ENCODE data around the gene PDE4D. TPM values are rescaled to one million over a fixed set of nuclear protein-coding genes. Genes with fewer than 3 reads are reported as not detected.
"Not testable (repeated sequence)": the region's sequence is repeated elsewhere in the genome, so short reads cannot be mapped to it uniquely, and the experiment has no call there.

The PDE4D gene
- total RNA-seq, 2 experiments from 2014 or later, result 75.5 to 80.7 TPM

- Mint-ChIP-seq H3K4me3 (no peak overlapping the region), H3K4me1 (ENCODE audit: low read depth) (no peaks in the 10 kb centered on the region), H3K36me3 (ENCODE audit: low read depth) (no peaks in the 10 kb centered on the region), H3K9me3 (no peaks in the 10 kb centered on the region), H3K27ac (no peak overlapping the region), H3K27me3 (peaks cover 8% of the 10 kb centered on the region)
- intact Hi-C loops (cut with micrococcal nuclease), result loop anchor here (10.0 kb wide), 1 partner anchor 502 kb away; no protein-coding TSS in a partner anchor
- TF ChIP-seq, protein P1, sequence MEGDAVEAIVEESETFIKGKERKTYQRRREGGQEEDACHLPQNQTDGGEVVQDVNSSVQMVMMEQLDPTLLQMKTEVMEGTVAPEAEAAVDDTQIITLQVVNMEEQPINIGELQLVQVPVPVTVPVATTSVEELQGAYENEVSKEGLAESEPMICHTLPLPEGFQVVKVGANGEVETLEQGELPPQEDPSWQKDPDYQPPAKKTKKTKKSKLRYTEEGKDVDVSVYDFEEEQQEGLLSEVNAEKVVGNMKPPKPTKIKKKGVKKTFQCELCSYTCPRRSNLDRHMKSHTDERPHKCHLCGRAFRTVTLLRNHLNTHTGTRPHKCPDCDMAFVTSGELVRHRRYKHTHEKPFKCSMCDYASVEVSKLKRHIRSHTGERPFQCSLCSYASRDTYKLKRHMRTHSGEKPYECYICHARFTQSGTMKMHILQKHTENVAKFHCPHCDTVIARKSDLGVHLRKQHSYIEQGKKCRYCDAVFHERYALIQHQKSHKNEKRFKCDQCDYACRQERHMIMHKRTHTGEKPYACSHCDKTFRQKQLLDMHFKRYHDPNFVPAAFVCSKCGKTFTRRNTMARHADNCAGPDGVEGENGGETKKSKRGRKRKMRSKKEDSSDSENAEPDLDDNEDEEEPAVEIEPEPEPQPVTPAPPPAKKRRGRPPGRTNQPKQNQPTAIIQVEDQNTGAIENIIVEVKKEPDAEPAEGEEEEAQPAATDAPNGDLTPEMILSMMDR (IDR thresholded peaks at IDR 0.05), result no peak
- DNase-seq, result no peak
- no peak for ATAC-seq
- POLR2A ChIA-PET, result no interaction called here
- CTCF ChIA-PET, result interaction anchor here (0.7 to 3.1 kb wide), 8 partner anchors 9 to 288 kb away, joined by 3 to 11 read pairs (median 4); no protein-coding TSS in a partner anchor
These were observed 506.4 kb downstream of the PDE4D start for GRCh38 chr5:59387127-59387526.

GRCh38 chr5:59385700-59386099 is 507.8 kb downstream of the PDE4D start:
- intact Hi-C loops (cut with micrococcal nuclease), result loop anchor here (10.0 kb wide), 1 partner anchor 501 kb away; no protein-coding TSS in a partner anchor
- no peak for DNase-seq
- H3K4me3 Mint-ChIP-seq, result no peak overlapping the region
- TF ChIP-seq, protein P1 (IDR thresholded peaks at IDR 0.05), result no peak
- no peaks in the 10 kb centered on the region for H3K4me1 Mint-ChIP-seq (ENCODE audit: low read depth)
- H3K27ac Mint-ChIP-seq, result no peak overlapping the region
- ChIA-PET CTCF (no interaction called here), POLR2A (no interaction called here)
- H3K36me3 Mint-ChIP-seq (ENCODE audit: low read depth), result no peaks in the 10 kb centered on the region
- H3K27me3 Mint-ChIP-seq, result peaks cover 8% of the 10 kb centered on the region
- no peak for ATAC-seq
- H3K9me3 Mint-ChIP-seq, result no peaks in the 10 kb centered on the region

GRCh38 chr5:59380350-59380951 is 513.1 kb downstream of the PDE4D start:
- Mint-ChIP-seq H3K27me3 (peaks cover 4% of the 10 kb centered on the region), H3K27ac (no peak overlapping the region), H3K4me1 (ENCODE audit: low read depth) (peaks cover 4% of the 10 kb centered on the region), H3K36me3 (ENCODE audit: low read depth) (no peaks in the 10 kb centered on the region), H3K4me3 (no peak overlapping the region), H3K9me3 (no peaks in the 10 kb centered on the region)
- intact Hi-C loops (cut with micrococcal nuclease), result loop anchor here (2.0 to 10.0 kb wide), 2 partner anchors 192 to 496 kb away; no protein-coding TSS in a partner anchor
- ATAC-seq, result peak; percentile 89
- POLR2A ChIA-PET, result interaction anchor here (1.0 kb wide), 1 partner anchor 197 kb away, joined by 3 read pairs; no protein-coding TSS in a partner anchor
- DNase-seq, result peak; percentile 69
- TF ChIP-seq, protein P1 (IDR thresholded peaks at IDR 0.05), result peak; percentile 72
- CTCF ChIA-PET, result interaction anchor here (0.8 to 5.9 kb wide), 34 partner anchors 8 to 503 kb away, joined by 3 to 88 read pairs (median 4); no protein-coding TSS in a partner anchor

DNA sequence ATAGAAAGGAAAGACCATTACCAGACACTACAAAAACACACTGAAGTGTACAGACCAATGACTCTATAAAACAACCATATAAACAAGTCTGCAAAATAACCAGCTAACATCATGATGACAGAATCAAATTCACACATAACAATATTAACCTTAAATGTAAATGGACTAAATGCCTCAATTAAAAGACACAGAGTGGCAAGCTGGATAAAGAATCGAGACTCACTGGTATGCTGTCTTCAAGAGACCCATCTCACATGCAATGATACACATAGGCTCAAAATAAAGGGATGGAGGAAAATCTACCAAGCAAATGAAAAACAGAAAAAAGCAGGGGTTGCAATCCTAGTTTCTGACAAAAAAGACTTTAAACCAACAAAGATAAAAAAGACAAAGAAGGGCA is 519.5 kb downstream of the PDE4D start:
- ATAC-seq; H3K27ac Mint-ChIP-seq; H3K4me3 Mint-ChIP-seq; POLR2A ChIA-PET; H3K36me3 Mint-ChIP-seq (ENCODE audit: low read depth); H3K27me3 Mint-ChIP-seq; H3K4me1 Mint-ChIP-seq (ENCODE audit: low read depth); H3K9me3 Mint-ChIP-seq; DNase-seq; intact Hi-C loops (cut with micrococcal nuclease): not testable (repeated sequence)
- CTCF ChIA-PET, result interaction anchor here (1.4 to 4.8 kb wide), 3 partner anchors 186 to 487 kb away, joined by 5 to 25 read pairs (median 23); no protein-coding TSS in a partner anchor

DNA sequence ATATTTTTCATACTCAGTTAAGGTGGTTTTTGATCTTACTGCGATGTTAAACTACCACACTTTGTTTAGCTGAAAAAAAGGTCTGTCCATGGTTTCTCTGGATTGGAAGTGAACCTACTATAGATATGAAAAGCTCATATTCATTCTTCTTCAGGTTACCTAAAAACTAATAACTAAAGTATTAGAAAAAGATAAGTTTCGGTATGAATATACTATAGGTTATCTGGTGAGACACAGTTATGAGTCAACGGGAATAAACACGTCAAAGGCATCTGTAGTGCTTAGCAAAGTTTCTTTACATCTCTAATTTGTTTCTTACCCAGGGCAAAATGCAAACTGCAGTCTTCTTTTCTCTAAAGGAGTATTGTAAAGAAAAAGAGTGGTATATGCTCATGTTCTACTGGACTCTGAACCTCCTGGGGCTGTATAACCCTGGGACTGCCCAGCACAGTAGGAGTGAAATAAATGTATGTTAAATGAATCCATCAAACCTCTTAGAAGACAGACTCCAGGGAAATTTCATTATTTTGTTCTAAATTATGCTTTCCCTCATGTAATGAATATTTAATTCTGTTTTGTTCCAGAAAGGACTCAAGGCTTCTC is 521.9 kb downstream of the PDE4D start:
- POLR2A ChIA-PET, result no interaction called here
- CTCF ChIA-PET, result interaction anchor here (0.7 to 3.3 kb wide), 6 partner anchors 9 to 184 kb away, joined by 3 to 23 read pairs (median 4); no protein-coding TSS in a partner anchor
- no peak for ATAC-seq
- Mint-ChIP-seq H3K36me3 (ENCODE audit: low read depth) (peaks cover 1% of the 10 kb centered on the region), H3K4me1 (ENCODE audit: low read depth) (peaks cover 3% of the 10 kb centered on the region), H3K27me3 (peaks cover 4% of the 10 kb centered on the region), H3K9me3 (peaks cover 4% of the 10 kb centered on the region), H3K27ac (no peak overlapping the region), H3K4me3 (no peak overlapping the region)
- no peak for DNase-seq
- intact Hi-C loops (cut with micrococcal nuclease), result no loop called here
- TF ChIP-seq, protein P1 (IDR thresholded peaks at IDR 0.05), result no peak
